A549 (cell line): ENCODE results near the gene ALDH7A1.

Experiments used
- BHLHE40 ChIP-seq: IDR thresholded peaks from 2 replicates; pipeline ENCODE4 v1.6.1; 2012; ENCODE audit warnings: low read depth, low read length, inconsistent platforms
- CHD2 ChIP-seq: fragments of 150-350 bp; IDR thresholded peaks from 2 replicates; pipeline ENCODE4 v1.6.1; 2014; ENCODE audit warnings: low read length; ENCODE audit not compliant: partially characterized antibody
- CHD4 ChIP-seq: fragments of 200-600 bp; sonication (generic); IDR thresholded peaks from 2 replicates; pipeline ENCODE4 v1.6.1; 2016; ENCODE audit warnings: antibody characterized with exemption, mild to moderate bottlenecking, borderline replicate concordance
- JUN ChIP-seq, 2 experiments: fragments of >200 bp; sonication (Bioruptor Twin); formaldehyde crosslinking; IDR thresholded peaks; 2 replicates in 1 of 2; 3 replicates in 1 of 2; pipeline ENCODE4 v1.6.1; 2016 to 2017
- KDM1A ChIP-seq: fragments of 200-600 bp; sonication (generic); IDR thresholded peaks from 2 replicates; pipeline ENCODE4 v1.6.1; 2016; ENCODE audit warnings: low read depth, mild to moderate bottlenecking
- POLR2A ChIP-seq: IDR thresholded peaks from 2 replicates; pipeline ENCODE4 v1.6.1; 2012; ENCODE audit warnings: mild to moderate bottlenecking, low read length
- RAD21 ChIP-seq, 2 experiments: fragments of >200 bp in 1 of 2; sonication (Bioruptor Twin) in 1 of 2; formaldehyde crosslinking in 1 of 2; IDR thresholded peaks in 1 of 2; conservative IDR thresholded peaks in 1 of 2; 2 replicates in 1 of 2; 3 replicates in 1 of 2; pipeline ENCODE4 v1.6.1; 2012 to 2018; ENCODE audit warnings: inconsistent platforms in 1 of 2
- RCOR1 ChIP-seq: fragments of 150-350 bp; IDR thresholded peaks from 2 replicates; pipeline ENCODE4 v1.6.1; 2014; ENCODE audit warnings: antibody characterized with exemption, low read length, low read depth
- REST ChIP-seq: fragments of 200-600 bp; sonication (generic); IDR thresholded peaks from 2 replicates; pipeline ENCODE4 v1.6.1; 2016; ENCODE audit warnings: antibody characterized with exemption, mild to moderate bottlenecking, moderate library complexity
- TF ChIP-seq, protein P1 (sequence below): fragments of >200 bp; sonication (Bioruptor Twin); formaldehyde crosslinking; IDR thresholded peaks from 3 replicates; pipeline ENCODE4 v1.5.1; 2016
- TF ChIP-seq, protein P2 (sequence below): IDR thresholded peaks from 2 replicates; pipeline ENCODE4 v1.6.1; 2012; ENCODE audit warnings: low read depth, borderline replicate concordance
- TF ChIP-seq, protein P3 (sequence below): fragments of >200 bp; sonication (Bioruptor Twin); formaldehyde crosslinking; IDR thresholded peaks from 2 replicates; pipeline ENCODE4 v1.6.1; 2016

DNA sequence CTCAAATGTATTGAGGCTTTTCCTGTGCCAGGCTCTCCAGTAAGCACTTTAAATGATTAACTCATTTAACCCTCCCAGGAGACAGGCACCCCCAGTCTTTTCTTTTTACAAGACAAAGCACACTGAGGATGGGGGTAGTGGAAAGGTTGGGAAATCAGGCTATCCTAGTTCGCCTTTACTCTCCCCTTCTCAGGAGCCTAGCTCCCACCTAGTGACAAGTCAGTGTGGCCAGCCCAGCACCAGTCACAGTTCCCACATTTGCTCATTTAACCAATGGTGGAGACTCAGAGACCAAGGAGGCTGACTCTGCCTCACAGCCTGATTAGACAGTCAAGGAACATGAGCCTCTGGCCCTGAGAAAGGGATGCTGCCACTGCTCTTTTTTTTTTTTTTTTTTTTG lies 3.5 kb downstream of the ALDH7A1 start:
- TF ChIP-seq, protein P1, sequence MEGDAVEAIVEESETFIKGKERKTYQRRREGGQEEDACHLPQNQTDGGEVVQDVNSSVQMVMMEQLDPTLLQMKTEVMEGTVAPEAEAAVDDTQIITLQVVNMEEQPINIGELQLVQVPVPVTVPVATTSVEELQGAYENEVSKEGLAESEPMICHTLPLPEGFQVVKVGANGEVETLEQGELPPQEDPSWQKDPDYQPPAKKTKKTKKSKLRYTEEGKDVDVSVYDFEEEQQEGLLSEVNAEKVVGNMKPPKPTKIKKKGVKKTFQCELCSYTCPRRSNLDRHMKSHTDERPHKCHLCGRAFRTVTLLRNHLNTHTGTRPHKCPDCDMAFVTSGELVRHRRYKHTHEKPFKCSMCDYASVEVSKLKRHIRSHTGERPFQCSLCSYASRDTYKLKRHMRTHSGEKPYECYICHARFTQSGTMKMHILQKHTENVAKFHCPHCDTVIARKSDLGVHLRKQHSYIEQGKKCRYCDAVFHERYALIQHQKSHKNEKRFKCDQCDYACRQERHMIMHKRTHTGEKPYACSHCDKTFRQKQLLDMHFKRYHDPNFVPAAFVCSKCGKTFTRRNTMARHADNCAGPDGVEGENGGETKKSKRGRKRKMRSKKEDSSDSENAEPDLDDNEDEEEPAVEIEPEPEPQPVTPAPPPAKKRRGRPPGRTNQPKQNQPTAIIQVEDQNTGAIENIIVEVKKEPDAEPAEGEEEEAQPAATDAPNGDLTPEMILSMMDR: no peak
- TF ChIP-seq KDM1A: no peak
- TF ChIP-seq RCOR1: no peak
- TF ChIP-seq, protein P2, sequence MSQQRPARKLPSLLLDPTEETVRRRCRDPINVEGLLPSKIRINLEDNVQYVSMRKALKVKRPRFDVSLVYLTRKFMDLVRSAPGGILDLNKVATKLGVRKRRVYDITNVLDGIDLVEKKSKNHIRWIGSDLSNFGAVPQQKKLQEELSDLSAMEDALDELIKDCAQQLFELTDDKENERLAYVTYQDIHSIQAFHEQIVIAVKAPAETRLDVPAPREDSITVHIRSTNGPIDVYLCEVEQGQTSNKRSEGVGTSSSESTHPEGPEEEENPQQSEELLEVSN: no peak
- no peak for TF ChIP-seq RAD21 (conservative IDR thresholded peaks at IDR 0.05 in 1 of 2, IDR thresholded peaks at IDR 0.05 in 1 of 2)
- TF ChIP-seq CHD4: no peak
- no peak for TF ChIP-seq CHD2
- TF ChIP-seq POLR2A: no peak
- no peak for TF ChIP-seq BHLHE40
- no peak for TF ChIP-seq REST
- TF ChIP-seq, protein P3, sequence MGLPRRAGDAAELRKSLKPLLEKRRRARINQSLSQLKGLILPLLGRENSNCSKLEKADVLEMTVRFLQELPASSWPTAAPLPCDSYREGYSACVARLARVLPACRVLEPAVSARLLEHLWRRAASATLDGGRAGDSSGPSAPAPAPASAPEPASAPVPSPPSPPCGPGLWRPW: no peak
- TF ChIP-seq JUN (IDR thresholded peaks at IDR 0.05): no peak
